IPS-20b (cell line): ENCODE data around the gene PTP4A2.

Experiments used
- H3K27ac ChIP-seq: one replicate; pipeline ENCODE4 v1.5.1; 2013; ENCODE audit warnings: low read length
- H3K27me3 ChIP-seq: 2 replicates; pipeline ENCODE4 v1.6.1; 2013; ENCODE audit warnings: mild to moderate bottlenecking, low read length, inconsistent platforms; ENCODE audit not compliant: insufficient read depth
- H3K36me3 ChIP-seq: 2 replicates; pipeline ENCODE4 v1.6.1; 2013; ENCODE audit warnings: low read depth, mild to moderate bottlenecking, inconsistent platforms, low read length, moderate library complexity; ENCODE audit not compliant: insufficient read depth
- H3K4me1 ChIP-seq: 2 replicates; pipeline ENCODE4 v1.6.1; 2013; ENCODE audit warnings: mild to moderate bottlenecking, control low read depth, inconsistent platforms, low read length, moderate library complexity; ENCODE audit not compliant: insufficient read depth
- H3K4me3 ChIP-seq: 2 replicates; pipeline ENCODE4 v1.5.1; 2013; ENCODE audit warnings: mild to moderate bottlenecking, low read length, inconsistent platforms
- H3K9ac ChIP-seq: 2 replicates; pipeline ENCODE4 v1.6.1; 2013; ENCODE audit warnings: low read depth, mild to moderate bottlenecking, inconsistent platforms, low read length, moderate library complexity
- H3K9me3 ChIP-seq: 2 replicates; pipeline ENCODE4 v1.6.1; 2013; ENCODE audit warnings: mild to moderate bottlenecking, low read depth, low read length, inconsistent platforms; ENCODE audit not compliant: insufficient read depth

Gene PTP4A2

GRCh38 chr1:31913968-31914367 lies 24.2 kb downstream of the PTP4A2 start:
- H3K27ac ChIP-seq: no peak overlapping the region
- no peaks in the 10 kb centered on the region for H3K4me1 ChIP-seq
- no peaks in the 10 kb centered on the region for H3K9me3 ChIP-seq
- no peak overlapping the region for H3K4me3 ChIP-seq
- peaks cover 88% of the 10 kb centered on the region for H3K36me3 ChIP-seq
- H3K9ac ChIP-seq: no peak overlapping the region
- no peaks in the 10 kb centered on the region for H3K27me3 ChIP-seq

- peaks cover 88% of the 10 kb centered on the region for H3K36me3 ChIP-seq
Measured at GRCh38 chr1:31912839-31913239, 25.3 kb downstream of the PTP4A2 start.

GRCh38 chr1:31911994-31912780 lies 26.0 kb downstream of the PTP4A2 start:
- no peak overlapping the region for H3K27ac ChIP-seq
- H3K4me1 ChIP-seq: no peaks in the 10 kb centered on the region
- peaks cover 91% of the 10 kb centered on the region for H3K36me3 ChIP-seq

More at GRCh38 chr1:31912839-31913239, 25.3 kb downstream of the PTP4A2 start:
- H3K4me1 ChIP-seq: no peaks in the 10 kb centered on the region
- no peak overlapping the region for H3K4me3 ChIP-seq
- no peaks in the 10 kb centered on the region for H3K27me3 ChIP-seq
- H3K9ac ChIP-seq: no peak overlapping the region
- no peak overlapping the region for H3K27ac ChIP-seq
- no peaks in the 10 kb centered on the region for H3K9me3 ChIP-seq

GRCh38 chr1:31910933-31911332 lies 27.2 kb downstream of the PTP4A2 start:
- H3K9ac ChIP-seq: no peak overlapping the region
- H3K9me3 ChIP-seq: no peaks in the 10 kb centered on the region
- no peak overlapping the region for H3K27ac ChIP-seq
- no peak overlapping the region for H3K4me3 ChIP-seq
- H3K36me3 ChIP-seq: peaks cover 94% of the 10 kb centered on the region
- no peaks in the 10 kb centered on the region for H3K27me3 ChIP-seq
- H3K4me1 ChIP-seq: no peaks in the 10 kb centered on the region

More at GRCh38 chr1:31911994-31912780, 26.0 kb downstream of the PTP4A2 start:
- H3K27me3 ChIP-seq: no peaks in the 10 kb centered on the region
- no peak overlapping the region for H3K4me3 ChIP-seq
- H3K9ac ChIP-seq: no peak overlapping the region
- no peaks in the 10 kb centered on the region for H3K9me3 ChIP-seq

- Histone ChIP-seq H3K9me3 (no peaks in the 10 kb centered on the region), H3K27ac (no peak overlapping the region), H3K36me3 (peaks cover 85% of the 10 kb centered on the region), H3K27me3 (no peaks in the 10 kb centered on the region), H3K4me1 (no peaks in the 10 kb centered on the region), H3K9ac (no peak overlapping the region), H3K4me3 (no peak overlapping the region)
Measured at GRCh38 chr1:31909691-31910090, 28.5 kb downstream of the PTP4A2 start.

- peaks cover 56% of the 10 kb centered on the region for H3K36me3 ChIP-seq
Measured at GRCh38 chr1:31906557-31906956, 31.6 kb downstream of the PTP4A2 start.

GRCh38 chr1:31905681-31906080 lies 32.5 kb downstream of the PTP4A2 start:
- Histone ChIP-seq H3K9me3 (peaks cover 2% of the 10 kb centered on the region; the same call in 1 of the 2 replicates), H3K4me1 (no peaks in the 10 kb centered on the region), H3K27me3 (no peaks in the 10 kb centered on the region), H3K4me3 (no peak overlapping the region), H3K27ac (no peak overlapping the region), H3K36me3 (peaks cover 47% of the 10 kb centered on the region), H3K9ac (no peak overlapping the region)

More at GRCh38 chr1:31906557-31906956, 31.6 kb downstream of the PTP4A2 start:
- Histone ChIP-seq H3K9ac (no peak overlapping the region), H3K9me3 (peaks cover 2% of the 10 kb centered on the region; the same call in 1 of the 2 replicates), H3K4me1 (no peaks in the 10 kb centered on the region), H3K27ac (no peak overlapping the region), H3K4me3 (no peak overlapping the region), H3K27me3 (no peaks in the 10 kb centered on the region)

- Histone ChIP-seq H3K9me3 (peaks cover 2% of the 10 kb centered on the region; the same call in 1 of the 2 replicates), H3K27me3 (no peaks in the 10 kb centered on the region), H3K9ac (no peak overlapping the region), H3K4me3 (no peak overlapping the region), H3K27ac (no peak overlapping the region), H3K4me1 (no peaks in the 10 kb centered on the region), H3K36me3 (peaks cover 41% of the 10 kb centered on the region)
Measured at GRCh38 chr1:31905093-31905509, 33.1 kb downstream of the PTP4A2 start.

GRCh38 chr1:31904339-31905092 lies 33.7 kb downstream of the PTP4A2 start:
- Histone ChIP-seq H3K4me1 (no peaks in the 10 kb centered on the region), H3K36me3 (peaks cover 35% of the 10 kb centered on the region), H3K27me3 (no peaks in the 10 kb centered on the region), H3K4me3 (no peak overlapping the region), H3K9me3 (peaks cover 2% of the 10 kb centered on the region; the same call in 1 of the 2 replicates), H3K9ac (no peak overlapping the region), H3K27ac (no peak overlapping the region)

- peaks cover 2% of the 10 kb centered on the region; the same call in 1 of the 2 replicates for H3K9me3 ChIP-seq
- H3K27ac ChIP-seq: no peak overlapping the region
- H3K4me1 ChIP-seq: no peaks in the 10 kb centered on the region
- no peak overlapping the region for H3K9ac ChIP-seq
- H3K27me3 ChIP-seq: no peaks in the 10 kb centered on the region
- no peak overlapping the region for H3K4me3 ChIP-seq
- peaks cover 18% of the 10 kb centered on the region for H3K36me3 ChIP-seq
Measured at GRCh38 chr1:31902510-31902860, 35.7 kb downstream of the PTP4A2 start.

- Histone ChIP-seq H3K27me3 (no peaks in the 10 kb centered on the region), H3K4me3 (no peak overlapping the region), H3K4me1 (no peaks in the 10 kb centered on the region), H3K9ac (no peak overlapping the region), H3K9me3 (peaks cover 2% of the 10 kb centered on the region; the same call in 1 of the 2 replicates), H3K36me3 (peaks cover 13% of the 10 kb centered on the region), H3K27ac (no peak overlapping the region)
Measured at GRCh38 chr1:31901838-31902509, 36.2 kb downstream of the PTP4A2 start.
